Stimulated activated CD4-positive, alpha-beta T cell treated with anti-CD3 and anti-CD28 coated beads, Interleukin-12 subunit alpha, Interleukin-12 subunit beta, amount 100 ng/mL, for 48 hours (primary cell): ENCODE results near the gene PCBP4.

Source experiments
- DNase-seq, 3 donors: peaks; one replicate each; pipeline ENCODE4 v3.0.0-alpha.2; 2020; ENCODE audit warnings: low read depth in 2 of 3, low spot score in 1 of 3

Gene PCBP4

GRCh38 chr3:51921081-51921578 is 46.1 kb downstream of the PCBP4 start:
- no peak for DNase-seq

GRCh38 chr3:51916418-51916817 is 50.8 kb downstream of the PCBP4 start:
- DNase-seq: no peak

- DNase-seq: no peak
Measured at GRCh38 chr3:51908026-51908425, 59.2 kb downstream of the PCBP4 start.
